OCI-LY7 (cell line): ENCODE results near the gene USP30. TPM values are rescaled to one million over a fixed set of nuclear protein-coding genes. Genes with fewer than 3 reads are reported as not detected.

Experiments
- BruUV-seq: library from RNA; stranded (reverse); fragments of 400-500 nt; replicated peaks from 2 replicates; lab custom pipeline; 2021; lab: Mats Ljungman, UMichigan
- CTCF ChIA-PET: fragments of 300-600 bp; sonication (Branson Sonifier 250); formaldehyde crosslinking; loops from one replicate; lab custom pipeline; 2022; ENCODE audit warnings: antibody characterized with exemption; ENCODE audit not compliant: unreplicated experiment; lab: Charles Lee
- POLR2A ChIA-PET: fragments of 300-600 bp; sonication (Branson Sonifier 250); formaldehyde crosslinking; loops from one replicate; lab custom pipeline; 2022; ENCODE audit warnings: antibody characterized with exemption; lab: Charles Lee
- DNase-seq: peaks from one replicate; pipeline ENCODE4 v3.0.0-alpha.2; 2015; ENCODE audit warnings: low spot score
- H2AFZ ChIP-seq: fragments of 200-600 bp; sonication (generic), shearing (Covaris generic); 2 replicates; pipeline ENCODE4 v1.6.1; 2014; ENCODE audit warnings: mild to moderate bottlenecking, antibody characterized with exemption, low read length, moderate library complexity
- H3K27ac ChIP-seq: fragments of 200-600 bp; sonication (generic); 2 replicates; pipeline ENCODE4 v1.5.1; 2014; ENCODE audit warnings: mixed run types, low read depth, mild to moderate bottlenecking, moderate library complexity, low read length, inconsistent platforms; ENCODE audit not compliant: poor library complexity, severe bottlenecking
- H3K36me3 ChIP-seq: fragments of 200-600 bp; sonication (generic); 2 replicates; pipeline ENCODE4 v1.6.1; 2014; ENCODE audit warnings: mild to moderate bottlenecking, antibody characterized with exemption, low read length, moderate library complexity, mixed read lengths; ENCODE audit not compliant: insufficient read depth
- H3K4me1 ChIP-seq: fragments of 200-600 bp; sonication (generic); 2 replicates; pipeline ENCODE4 v1.5.1; 2014; ENCODE audit warnings: mild to moderate bottlenecking, low read length; ENCODE audit not compliant: insufficient read depth, poor library complexity, severe bottlenecking
- H3K4me2 ChIP-seq: fragments of 200-600 bp; sonication (generic); 2 replicates; pipeline ENCODE4 v1.6.1; 2014; ENCODE audit warnings: mild to moderate bottlenecking, low read length
- H3K4me3 ChIP-seq: fragments of 200-600 bp; sonication (generic); 2 replicates; pipeline ENCODE4 v1.5.1; 2014; ENCODE audit warnings: mild to moderate bottlenecking, low read depth, low read length; ENCODE audit not compliant: poor library complexity, severe bottlenecking
- H3K79me2 ChIP-seq: fragments of 200-600 bp; sonication (generic); 2 replicates; pipeline ENCODE4 v1.6.1; 2016; ENCODE audit warnings: low read depth, mild to moderate bottlenecking, low read length, moderate library complexity, mixed read lengths; ENCODE audit not compliant: insufficient read depth
- H3K9me2 ChIP-seq: fragments of 200-600 bp; sonication (generic); 2 replicates; pipeline ENCODE4 v1.6.1; 2016; ENCODE audit warnings: mild to moderate bottlenecking, low read length, mixed read lengths; ENCODE audit not compliant: insufficient read depth
- H3K9me3 ChIP-seq: fragments of 200-600 bp; sonication (generic); 2 replicates; pipeline ENCODE4 v1.6.1; 2014; ENCODE audit warnings: mild to moderate bottlenecking, mixed run types, low read length, mixed read lengths
- H4K20me1 ChIP-seq: fragments of 200-600 bp; sonication (generic); 2 replicates; pipeline ENCODE4 v1.6.1; 2014; ENCODE audit warnings: mild to moderate bottlenecking, antibody characterized with exemption, low read length, moderate library complexity, mixed read lengths; ENCODE audit not compliant: insufficient read depth
- CTCF ChIP-seq: fragments of 200-600 bp; sonication (generic); conservative IDR thresholded peaks from 2 replicates; pipeline ENCODE4 v1.5.1; 2014; ENCODE audit warnings: mild to moderate bottlenecking, antibody characterized with exemption, low read length, moderate library complexity, mixed read lengths
- EZH2phosphoT487 ChIP-seq: fragments of 200-600 bp; sonication (generic); IDR thresholded peaks from 2 replicates; pipeline ENCODE4 v1.6.1; 2018; ENCODE audit warnings: low read depth, borderline replicate concordance, mild to moderate bottlenecking, mixed run types, antibody characterized with exemption, low read length, moderate library complexity, mixed read lengths
- intact Hi-C: fragments of 100-400 bp; cut with micrococcal nuclease; formaldehyde crosslinking; loops from one replicate; pipeline ENCODE4 v1.10.0; 2022; ENCODE audit not compliant: unreplicated experiment
- total RNA-seq, 2 experiments: library from RNA; depleted of rRNA in 1 of 2; stranded (reverse); fragments of >200 nt in 1 of 2; shearing (Covaris generic) in 1 of 2; gene quantifications; 2 replicates each; pipeline ENCODE4 v1.2.3, GENCODE V29; 2014 to 2022

Gene USP30
- total RNA-seq, 2 experiments from 2014 or later, result 15.7 to 36.2 TPM

DNA sequence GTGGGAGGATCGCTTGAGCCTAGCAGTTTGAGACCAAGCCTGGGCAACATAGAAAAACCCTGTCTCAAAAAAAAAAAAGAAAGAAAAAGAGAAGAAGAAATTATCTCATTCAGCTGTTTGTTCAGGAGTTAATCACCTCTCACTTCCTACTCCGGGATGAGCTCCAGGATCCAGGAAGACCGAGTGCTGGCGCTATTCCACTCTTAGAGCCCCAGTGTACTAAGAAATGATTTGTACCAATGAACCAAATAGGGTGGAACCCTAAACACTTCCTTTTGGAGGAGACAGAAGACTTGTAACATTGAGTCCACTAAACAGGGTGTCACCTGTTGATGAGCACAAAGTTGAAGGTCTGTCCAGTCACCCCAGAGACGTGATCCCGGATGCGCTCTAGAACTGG lies 37.3 kb downstream of the USP30 start:
- TF ChIP-seq EZH2phosphoT487, result no peak
- no peak for TF ChIP-seq CTCF
- CTCF ChIA-PET, result no interaction called here
- H3K4me2 ChIP-seq, result peak overlapping the region; percentile 89
- H3K4me3 ChIP-seq, result peak overlapping the region; percentile 84
- BruUV-seq, result no TSS peak
- DNase-seq, result no peak
- H3K4me1 ChIP-seq, result peaks cover 57% of the 10 kb centered on the region
- peaks cover 11% of the 10 kb centered on the region; the same call in 1 of the 2 replicates for H4K20me1 ChIP-seq
- POLR2A ChIA-PET, result interaction anchor here (0.7 to 4.4 kb wide), 3 partner anchors 28 to 929 kb away, joined by 3 to 20 read pairs (median 3); no protein-coding TSS in a partner anchor
- H3K27ac ChIP-seq, result peak overlapping the region; percentile 8
- peaks cover 43% of the 10 kb centered on the region for H3K79me2 ChIP-seq
- peaks cover 80% of the 10 kb centered on the region for H3K36me3 ChIP-seq
- intact Hi-C loops, result loop anchor here (5.0 to 10.0 kb wide), 2 partner anchors 122 to 455 kb away; partner anchors contain the start of gene SELPLG
- no peak overlapping the region for H2AFZ ChIP-seq
- no peaks in the 10 kb centered on the region for H3K9me3 ChIP-seq
- no peaks in the 10 kb centered on the region for H3K9me2 ChIP-seq

DNA sequence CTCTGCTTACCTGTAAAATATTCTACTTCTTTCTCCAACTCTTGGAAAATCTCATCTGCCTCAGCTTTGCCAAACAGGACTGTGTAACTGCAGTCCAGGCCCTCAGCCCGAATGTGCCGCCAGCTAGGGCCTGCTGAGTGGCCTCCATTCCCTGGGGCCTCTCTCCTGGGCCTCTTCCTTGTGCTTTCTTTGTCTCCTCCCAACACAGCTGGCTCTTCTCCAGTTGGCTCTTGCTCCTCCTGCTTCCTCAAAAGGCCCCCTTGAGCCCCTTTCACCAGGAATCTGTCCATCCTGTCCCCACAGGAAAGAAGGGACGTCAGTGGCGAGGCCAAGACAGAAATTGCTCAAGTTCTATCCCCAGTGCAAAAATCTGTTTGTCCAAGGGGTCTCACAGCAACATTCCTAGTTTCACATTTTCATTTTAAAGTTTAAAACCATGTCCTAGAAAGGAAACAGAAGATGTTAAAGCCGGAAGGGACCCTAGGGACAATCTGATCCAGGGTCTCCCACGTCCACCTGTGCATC lies 40.2 kb downstream of the USP30 start:
- peak; percentile 30 for DNase-seq
- Histone ChIP-seq H3K4me2 (peak overlapping the region; percentile 89), H3K9me2 (no peaks in the 10 kb centered on the region), H4K20me1 (peaks cover 11% of the 10 kb centered on the region; the same call in 1 of the 2 replicates), H3K27ac (peak overlapping the region; percentile 63), H3K4me1 (peaks cover 69% of the 10 kb centered on the region), H3K79me2 (peaks cover 43% of the 10 kb centered on the region), H3K4me3 (peak overlapping the region; percentile 84), H3K36me3 (peaks cover 51% of the 10 kb centered on the region), H2AFZ (peak overlapping the region; percentile 36; the same call in 1 of the 2 replicates), H3K9me3 (no peaks in the 10 kb centered on the region)
- ChIA-PET CTCF (interaction anchor here (1.0 to 1.6 kb wide), 2 partner anchors 31 to 208 kb away, joined by 3 read pairs; no protein-coding TSS in a partner anchor), POLR2A (interaction anchor here (0.6 to 2.7 kb wide), 5 partner anchors 20 to 248 kb away, joined by 3 to 13 read pairs (median 6); no protein-coding TSS in a partner anchor)
- no TSS peak for BruUV-seq
- intact Hi-C loops, result loop anchor here (1.0 to 10.0 kb wide), 9 partner anchors 30 to 530 kb away; partner anchors contain the start of genes ISCU, SELPLG and USP30
- TF ChIP-seq EZH2phosphoT487 (no peak), CTCF (no peak)
